Progenitor cell of endocrine pancreas (in vitro differentiated cells): ENCODE results near the gene EEFSEC. TPM values are rescaled to one million over a fixed set of nuclear protein-coding genes. Genes with fewer than 3 reads are reported as not detected.

ENCODE experiments used
- DNase-seq: peaks from one replicate; pipeline ENCODE4 v3.0.0; 2021; ENCODE audit warnings: low spot score; ENCODE audit not compliant: unreplicated experiment
- H3K27ac Mint-ChIP-seq: 2 replicates; pipeline ENCODE4 v1.8.0; 2021; ENCODE audit warnings: mild to moderate bottlenecking, moderate library complexity, mixed read lengths
- H3K27me3 Mint-ChIP-seq: 2 replicates; pipeline ENCODE4 v1.8.0; 2021; ENCODE audit warnings: mixed read lengths
- H3K36me3 Mint-ChIP-seq: 2 replicates; pipeline ENCODE4 v1.8.0; 2022; ENCODE audit warnings: mixed read lengths; ENCODE audit not compliant: insufficient read depth
- H3K4me1 Mint-ChIP-seq: 2 replicates; pipeline ENCODE4 v1.8.0; 2021; ENCODE audit warnings: low read depth, mixed read lengths
- H3K4me3 Mint-ChIP-seq: 2 replicates; pipeline ENCODE4 v1.8.0; 2021; ENCODE audit warnings: low read depth, mild to moderate bottlenecking, moderate library complexity, mixed read lengths
- H3K9me3 Mint-ChIP-seq: 2 replicates; pipeline ENCODE4 v1.8.0; 2021; ENCODE audit warnings: low read depth, mixed read lengths
- CTCF ChIP-seq: fragments of 200-600 bp; sonication (generic); IDR thresholded peaks from one replicate; pipeline ENCODE4 v1.5.0; 2021; ENCODE audit warnings: antibody characterized with exemption, mild to moderate bottlenecking; ENCODE audit not compliant: unreplicated experiment
- total RNA-seq: library from RNA; stranded (reverse); gene quantifications from 2 replicates; pipeline ENCODE4 v1.2.1, GENCODE V29; 2021

EEFSEC gene
- total RNA-seq, 1 donor from 2014 or later = 11.8 TPM

DNA sequence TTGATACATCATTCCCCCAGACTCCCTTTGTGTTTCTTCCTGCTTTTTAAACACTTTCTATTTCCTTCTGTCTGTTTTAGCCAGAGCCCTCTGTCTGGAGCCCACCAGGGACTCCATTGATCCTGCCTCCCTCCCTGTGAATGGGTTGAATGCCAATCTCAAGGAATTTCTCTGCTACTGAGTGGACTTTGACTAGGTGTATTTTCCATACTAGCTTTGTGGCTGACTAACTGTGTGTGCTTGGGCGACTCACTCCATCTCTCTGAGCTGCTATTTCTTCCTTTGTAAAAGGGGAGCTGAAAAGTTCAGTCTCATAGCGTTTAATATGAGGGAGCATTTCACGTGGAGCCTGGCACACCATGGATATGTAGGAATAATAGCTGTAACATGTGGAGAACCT lies 98.8 kb downstream of the EEFSEC start:
- no peak overlapping the region for H3K4me3 Mint-ChIP-seq
- H3K36me3 Mint-ChIP-seq = peaks cover 4% of the 10 kb centered on the region
- peaks cover 3% of the 10 kb centered on the region for H3K9me3 Mint-ChIP-seq
- no peak for DNase-seq
- H3K4me1 Mint-ChIP-seq = peaks cover 14% of the 10 kb centered on the region
- no peaks in the 10 kb centered on the region for H3K27me3 Mint-ChIP-seq
- TF ChIP-seq CTCF = no peak
- H3K27ac Mint-ChIP-seq = no peak overlapping the region

DNA sequence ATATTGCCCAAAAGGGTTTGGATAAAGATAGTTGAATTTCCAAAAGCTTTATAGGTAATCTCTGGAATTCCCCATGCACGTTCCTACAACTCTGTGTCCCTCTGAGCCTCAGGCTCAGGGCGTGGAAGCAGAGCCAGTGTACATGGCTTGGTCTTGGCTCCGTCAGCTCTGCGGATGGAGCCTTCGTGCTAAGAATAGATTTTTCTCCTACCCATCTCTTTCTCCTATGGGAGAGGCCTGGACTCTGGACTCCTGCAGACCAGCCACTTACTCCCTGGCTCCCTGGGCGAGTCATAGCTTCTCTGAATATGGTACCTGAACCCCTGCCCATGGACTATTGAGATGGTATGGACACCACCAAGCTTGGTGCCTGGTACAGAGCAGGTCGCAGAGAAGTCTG lies 99.9 kb downstream of the EEFSEC start:
- Mint-ChIP-seq H3K4me1 (peaks cover 5% of the 10 kb centered on the region), H3K9me3 (peaks cover 3% of the 10 kb centered on the region), H3K27me3 (peaks cover 3% of the 10 kb centered on the region), H3K36me3 (peaks cover 4% of the 10 kb centered on the region), H3K27ac (no peak overlapping the region), H3K4me3 (no peak overlapping the region)
- DNase-seq = no peak
- TF ChIP-seq CTCF = no peak

DNA sequence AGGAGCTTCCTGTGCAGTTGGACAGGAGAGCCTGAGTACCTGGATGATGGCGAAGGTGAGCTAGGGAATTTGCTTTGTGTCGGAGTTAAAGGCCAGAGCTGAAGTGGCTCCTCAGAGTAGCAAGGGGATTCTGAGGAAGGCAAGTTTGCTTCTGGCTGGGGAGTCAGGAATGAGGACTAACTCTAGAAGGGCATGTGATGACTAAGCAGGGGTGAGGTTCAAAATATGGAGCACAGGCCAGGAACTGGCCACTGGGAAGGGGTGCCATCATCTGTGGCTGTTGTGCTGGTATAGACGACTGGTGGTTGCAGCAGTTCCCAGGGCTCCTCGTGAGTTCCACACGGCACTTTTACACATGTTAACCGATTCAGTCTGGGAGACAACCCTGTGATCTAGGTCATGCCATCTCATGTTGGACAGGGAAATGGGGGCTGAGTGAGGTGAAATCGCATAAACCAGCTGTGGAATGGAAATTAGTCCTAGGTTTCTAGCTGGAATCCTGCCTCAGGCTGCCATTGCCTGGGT lies 100.8 kb downstream of the EEFSEC start:
- Mint-ChIP-seq H3K27ac (no peak overlapping the region), H3K27me3 (peaks cover 3% of the 10 kb centered on the region), H3K36me3 (peaks cover 4% of the 10 kb centered on the region), H3K4me3 (no peak overlapping the region), H3K9me3 (peaks cover 3% of the 10 kb centered on the region), H3K4me1 (peaks cover 4% of the 10 kb centered on the region)
- TF ChIP-seq CTCF = no peak
- no peak for DNase-seq

DNA sequence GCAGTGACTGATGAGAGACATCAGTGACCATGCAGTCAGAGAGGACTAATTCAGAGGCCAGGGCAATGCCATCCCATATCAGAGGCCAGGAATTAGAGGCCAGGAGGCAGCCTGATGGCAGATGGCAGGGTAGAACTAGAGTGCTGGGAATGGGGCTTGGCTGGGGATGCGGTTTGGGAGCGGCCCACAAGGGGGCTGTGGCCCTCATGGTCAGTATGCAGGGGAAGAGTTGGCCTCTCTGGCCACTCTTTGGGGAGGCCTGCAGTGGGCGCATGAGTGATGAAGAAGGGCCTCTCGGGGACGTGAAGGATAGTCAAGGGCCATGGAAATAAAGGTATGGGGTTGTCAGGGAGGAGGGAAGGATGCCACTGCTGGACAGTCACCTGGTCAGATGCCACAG lies 101.7 kb downstream of the EEFSEC start:
- peaks cover 9% of the 10 kb centered on the region for H3K9me3 Mint-ChIP-seq
- H3K36me3 Mint-ChIP-seq = peaks cover 7% of the 10 kb centered on the region
- TF ChIP-seq CTCF = no peak
- H3K4me1 Mint-ChIP-seq = peaks cover 4% of the 10 kb centered on the region
- no peak overlapping the region for H3K27ac Mint-ChIP-seq
- DNase-seq = no peak
- peaks cover 3% of the 10 kb centered on the region for H3K27me3 Mint-ChIP-seq
- H3K4me3 Mint-ChIP-seq = no peak overlapping the region

DNA sequence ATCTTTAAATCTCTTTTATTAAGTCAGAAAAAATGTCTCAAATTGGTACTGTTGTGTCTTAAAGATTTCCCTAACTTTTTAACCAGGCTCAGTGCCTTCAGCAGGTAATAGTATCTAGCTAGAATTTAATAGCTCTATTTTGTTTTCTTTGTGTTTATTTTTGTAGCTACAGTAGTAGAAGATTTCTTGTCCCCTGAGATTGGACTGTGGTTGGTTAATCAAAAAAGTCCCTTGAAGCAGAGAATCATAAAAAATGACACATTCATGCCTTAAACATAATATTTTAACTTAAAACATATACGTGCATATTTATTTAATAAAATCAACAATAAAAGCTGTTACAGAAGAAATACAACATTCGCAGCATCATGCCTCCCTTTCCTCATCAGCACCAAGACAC lies 102.8 kb downstream of the EEFSEC start:
- DNase-seq = no peak
- TF ChIP-seq CTCF = no peak
- Mint-ChIP-seq H3K27ac (no peak overlapping the region), H3K36me3 (peaks cover 3% of the 10 kb centered on the region), H3K9me3 (peaks cover 9% of the 10 kb centered on the region), H3K4me3 (no peak overlapping the region), H3K4me1 (peaks cover 4% of the 10 kb centered on the region), H3K27me3 (peaks cover 3% of the 10 kb centered on the region)
